Suprapubic skin (tissue), 4 donors: ENCODE results near the gene KIF4B. TPM values are rescaled to one million over a fixed set of nuclear protein-coding genes. Genes with fewer than 3 reads are reported as not detected.
A peak's percentile ranks its signal among the peaks of the same experiment; 100 is the strongest.
"Not testable (repeated sequence)": the region's sequence is repeated elsewhere in the genome, so short reads cannot be mapped to it uniquely, and the experiment has no call there.

Experiments
- DNase-seq, 2 donors: peaks; one replicate each; pipeline ENCODE4 v3.0.0-alpha.2; 2019; ENCODE audit warnings: low spot score in 2 of 2
- H3K27ac ChIP-seq: fragments of 200-600 bp; sonication (generic); one replicate; pipeline ENCODE4 v1.5.1; 2019
- H3K27me3 ChIP-seq: fragments of 200-600 bp; sonication (generic); one replicate; pipeline ENCODE4 v1.5.1; 2019
- H3K36me3 ChIP-seq: fragments of 200-600 bp; sonication (generic); one replicate; pipeline ENCODE4 v1.5.1; 2019
- H3K4me1 ChIP-seq: fragments of 200-600 bp; sonication (generic); one replicate; pipeline ENCODE4 v1.5.1; 2019
- H3K4me3 ChIP-seq: fragments of 200-600 bp; sonication (generic); one replicate; pipeline ENCODE4 v1.5.1; 2019; ENCODE audit warnings: mild to moderate bottlenecking
- H3K9me3 ChIP-seq: fragments of 200-600 bp; sonication (generic); one replicate; pipeline ENCODE4 v1.5.1; 2019
- EP300 ChIP-seq: sonication (generic); formaldehyde crosslinking; IDR thresholded peaks from one replicate; pipeline ENCODE4 v1.6.1; 2017; ENCODE audit warnings: antibody characterized with exemption
- POLR2A ChIP-seq, 2 donors: fragments of 450-650 bp; IDR thresholded peaks; one replicate each; pipeline ENCODE4 v1.6.1; 2017; ENCODE audit warnings: antibody characterized with exemption in 2 of 2, mild to moderate bottlenecking in 2 of 2, moderate library complexity in 2 of 2
- POLR2AphosphoS5 ChIP-seq, 3 donors: sonication (generic); formaldehyde crosslinking; IDR thresholded peaks; one replicate each; pipeline ENCODE4 v1.6.1; 2017; ENCODE audit warnings: antibody characterized with exemption in 3 of 3
- WGBS: methylation state at CpG from one replicate; pipeline ENCODE4 v1.1.5; 2018; 5-methylcytosine and 5-hydroxymethylcytosine counted together
- total RNA-seq, 4 donors: library from RNA; depleted of rRNA; stranded (reverse); fragments of >200 nt; gene quantifications; one replicate each; pipeline ENCODE4 v1.1.0, GENCODE V29; 2016
- TF ChIP-seq, protein P1 (sequence below), 2 donors: fragments of 200-600 bp in 1 of 2; fragments of 450-650 bp in 1 of 2; sonication (generic) in 1 of 2; IDR thresholded peaks; one replicate each; pipeline ENCODE4 v1.5.1; 2016 to 2019; ENCODE audit warnings: antibody characterized with exemption in 2 of 2, mild to moderate bottlenecking in 1 of 2, moderate library complexity in 1 of 2

The KIF4B gene
- total RNA-seq, 4 donors from 2014 or later = 0.72 TPM; not detected in 3

DNA sequence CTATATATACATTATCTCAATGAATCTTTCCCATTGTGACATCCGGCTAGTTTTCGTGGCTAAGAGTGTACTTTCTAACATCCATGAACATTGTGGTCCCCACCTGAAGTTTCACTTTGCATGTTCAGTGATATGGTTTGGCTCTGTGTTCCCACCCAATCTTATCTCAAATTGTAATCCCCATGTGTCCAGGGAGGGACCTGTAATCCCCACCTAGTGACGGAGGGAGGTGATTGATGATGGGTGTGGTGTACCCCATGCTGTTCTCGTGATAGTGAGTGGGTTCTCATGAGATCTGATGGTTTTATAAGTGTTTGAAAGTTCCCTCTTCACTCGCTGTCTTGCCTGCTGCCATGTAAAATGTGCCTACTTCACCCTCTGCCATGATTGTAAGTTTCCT lies 44.6 kb upstream of the KIF4B start:
- no peaks in the 10 kb centered on the region for H3K9me3 ChIP-seq
- H3K27ac ChIP-seq = no peak overlapping the region
- no peak overlapping the region for H3K4me3 ChIP-seq
- no peaks in the 10 kb centered on the region for H3K27me3 ChIP-seq
- peaks cover 32% of the 10 kb centered on the region for H3K36me3 ChIP-seq
- no peak for DNase-seq
- TF ChIP-seq POLR2AphosphoS5 (IDR thresholded peaks at IDR 0.05) (no peak), EP300 (no peak), POLR2A (IDR thresholded peaks at IDR 0.05) (no peak)
- TF ChIP-seq, protein P1, sequence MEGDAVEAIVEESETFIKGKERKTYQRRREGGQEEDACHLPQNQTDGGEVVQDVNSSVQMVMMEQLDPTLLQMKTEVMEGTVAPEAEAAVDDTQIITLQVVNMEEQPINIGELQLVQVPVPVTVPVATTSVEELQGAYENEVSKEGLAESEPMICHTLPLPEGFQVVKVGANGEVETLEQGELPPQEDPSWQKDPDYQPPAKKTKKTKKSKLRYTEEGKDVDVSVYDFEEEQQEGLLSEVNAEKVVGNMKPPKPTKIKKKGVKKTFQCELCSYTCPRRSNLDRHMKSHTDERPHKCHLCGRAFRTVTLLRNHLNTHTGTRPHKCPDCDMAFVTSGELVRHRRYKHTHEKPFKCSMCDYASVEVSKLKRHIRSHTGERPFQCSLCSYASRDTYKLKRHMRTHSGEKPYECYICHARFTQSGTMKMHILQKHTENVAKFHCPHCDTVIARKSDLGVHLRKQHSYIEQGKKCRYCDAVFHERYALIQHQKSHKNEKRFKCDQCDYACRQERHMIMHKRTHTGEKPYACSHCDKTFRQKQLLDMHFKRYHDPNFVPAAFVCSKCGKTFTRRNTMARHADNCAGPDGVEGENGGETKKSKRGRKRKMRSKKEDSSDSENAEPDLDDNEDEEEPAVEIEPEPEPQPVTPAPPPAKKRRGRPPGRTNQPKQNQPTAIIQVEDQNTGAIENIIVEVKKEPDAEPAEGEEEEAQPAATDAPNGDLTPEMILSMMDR (IDR thresholded peaks at IDR 0.05) = no peak
- H3K4me1 ChIP-seq = no peaks in the 10 kb centered on the region
- 94% methylated on average over 5 of the region's 5 CpGs for WGBS

DNA sequence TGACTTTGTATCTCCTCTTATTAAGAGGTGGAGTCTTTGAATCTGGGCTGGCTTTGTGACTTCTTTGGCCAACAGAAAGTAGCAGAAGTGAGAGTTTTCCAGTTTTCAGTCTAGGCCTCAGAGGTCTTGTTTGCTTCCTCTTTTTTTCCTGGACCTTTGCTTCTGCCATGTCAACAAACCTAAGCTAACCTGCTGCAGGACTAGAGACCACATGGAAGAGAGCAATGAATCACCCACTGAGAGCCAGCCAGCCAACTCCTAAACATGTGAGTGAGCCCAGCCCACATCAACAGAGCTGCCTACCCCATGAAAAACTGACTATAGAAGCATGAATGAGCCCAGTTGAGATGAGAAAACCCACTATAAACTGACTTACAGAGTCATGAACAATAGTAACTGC lies 42.8 kb upstream of the KIF4B start:
- TF ChIP-seq POLR2A (IDR thresholded peaks at IDR 0.05) (no peak), EP300 (no peak), POLR2AphosphoS5 (IDR thresholded peaks at IDR 0.05) (no peak)
- TF ChIP-seq, protein P1 (IDR thresholded peaks at IDR 0.05) = no peak
- H3K36me3 ChIP-seq = peaks cover 26% of the 10 kb centered on the region
- H3K4me3 ChIP-seq = no peak overlapping the region
- no peaks in the 10 kb centered on the region for H3K9me3 ChIP-seq
- DNase-seq = no peak
- no peaks in the 10 kb centered on the region for H3K27me3 ChIP-seq
- H3K27ac ChIP-seq = no peak overlapping the region
- no peaks in the 10 kb centered on the region for H3K4me1 ChIP-seq

DNA sequence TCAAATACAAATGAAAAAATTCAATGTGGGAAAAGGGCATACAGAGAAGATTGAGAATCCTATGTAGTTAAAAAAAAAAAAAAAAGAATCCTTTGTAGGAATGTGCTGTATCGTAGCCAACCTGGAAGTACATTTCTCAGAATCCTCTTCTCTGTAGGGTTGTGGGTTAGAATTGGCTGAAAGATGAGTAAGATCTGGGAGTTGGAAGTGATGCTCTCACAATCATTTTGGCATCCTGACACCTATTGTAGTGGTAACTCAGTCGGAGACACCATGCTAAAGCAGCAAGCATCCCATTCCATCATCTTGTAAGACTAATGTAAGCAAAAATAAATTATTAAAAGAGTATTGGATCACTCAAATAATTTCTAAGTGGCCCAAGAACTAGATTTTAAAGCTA lies 42.1 kb upstream of the KIF4B start:
- TF ChIP-seq POLR2AphosphoS5 (IDR thresholded peaks at IDR 0.05) = no peak

DNA sequence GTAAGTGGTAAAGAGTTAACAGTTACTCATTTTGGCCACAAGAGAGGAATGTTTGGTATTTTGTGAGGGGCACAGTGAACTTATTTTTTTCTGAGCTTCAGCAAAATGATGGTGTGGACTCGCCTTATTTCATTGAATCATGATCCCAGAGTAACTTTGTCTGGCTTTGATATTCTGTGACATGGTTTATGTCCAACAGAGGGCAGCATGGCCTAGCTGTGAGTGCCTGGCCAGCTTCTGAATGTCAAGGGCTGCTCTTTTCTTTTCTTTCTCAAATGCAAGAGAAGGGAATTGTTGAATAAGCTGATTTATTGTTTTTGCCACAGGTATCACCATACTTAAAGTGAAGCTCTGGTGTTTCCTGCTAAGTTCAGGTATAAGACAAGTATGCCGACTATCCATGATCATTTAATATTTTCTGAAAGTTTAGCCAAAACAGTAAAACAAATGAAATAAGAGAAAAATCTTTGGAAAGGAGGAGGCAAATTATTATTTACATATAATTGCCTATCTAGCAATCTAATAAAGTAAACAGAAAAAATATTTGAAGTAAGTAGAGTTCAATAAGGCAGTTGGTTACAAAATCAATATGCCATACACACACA lies 41.0 kb upstream of the KIF4B start:
- H3K36me3 ChIP-seq = peaks cover 12% of the 10 kb centered on the region
- no peak for TF ChIP-seq POLR2A (IDR thresholded peaks at IDR 0.05)
- no peak for TF ChIP-seq EP300
- TF ChIP-seq, protein P1 (IDR thresholded peaks at IDR 0.05) = peak in 1 of 2 donors; percentile 30
- no peak for TF ChIP-seq POLR2AphosphoS5 (IDR thresholded peaks at IDR 0.05)
- H3K9me3 ChIP-seq = no peaks in the 10 kb centered on the region
- no peaks in the 10 kb centered on the region for H3K27me3 ChIP-seq
- 76% methylated on average over 2 of the region's 2 CpGs for WGBS
- H3K4me1 ChIP-seq = no peaks in the 10 kb centered on the region
- DNase-seq = no peak
- no peak overlapping the region for H3K27ac ChIP-seq
- H3K4me3 ChIP-seq = no peak overlapping the region

More for the DNA sequence above, 42.1 kb upstream of the KIF4B start:
- H3K4me1 ChIP-seq = no peaks in the 10 kb centered on the region
- 81% methylated on average over 2 of the region's 2 CpGs for WGBS
- H3K9me3 ChIP-seq = no peaks in the 10 kb centered on the region
- no peak for DNase-seq
- H3K36me3 ChIP-seq = peaks cover 20% of the 10 kb centered on the region
- H3K4me3 ChIP-seq = no peak overlapping the region
- no peak overlapping the region for H3K27ac ChIP-seq
- H3K27me3 ChIP-seq = no peaks in the 10 kb centered on the region

DNA sequence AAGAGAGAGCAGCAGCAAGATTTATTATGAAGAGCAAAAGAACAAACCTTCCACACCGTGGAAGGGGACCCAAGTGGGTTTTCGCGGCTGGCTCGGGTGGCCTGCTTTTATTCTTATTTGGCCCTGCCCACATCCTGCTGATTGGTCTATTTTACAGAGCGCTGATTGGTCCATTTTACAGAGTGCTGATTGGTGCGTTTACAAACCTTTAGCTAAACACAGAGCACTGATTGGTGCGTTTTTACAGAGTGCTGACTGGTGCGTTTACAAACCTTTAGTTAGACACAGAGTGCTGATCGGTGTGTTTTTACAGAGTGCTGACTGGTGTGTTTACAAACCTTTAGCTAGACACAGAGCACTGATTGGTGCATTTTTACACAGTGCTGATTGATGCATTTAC lies 37.5 kb upstream of the KIF4B start:
- H3K9me3 ChIP-seq, DNase-seq, H3K4me3 ChIP-seq, H3K27me3 ChIP-seq, H3K27ac ChIP-seq, H3K4me1 ChIP-seq, H3K36me3 ChIP-seq: not testable (repeated sequence)
- WGBS = 91% methylated on average over 7 of the region's 9 CpGs

DNA sequence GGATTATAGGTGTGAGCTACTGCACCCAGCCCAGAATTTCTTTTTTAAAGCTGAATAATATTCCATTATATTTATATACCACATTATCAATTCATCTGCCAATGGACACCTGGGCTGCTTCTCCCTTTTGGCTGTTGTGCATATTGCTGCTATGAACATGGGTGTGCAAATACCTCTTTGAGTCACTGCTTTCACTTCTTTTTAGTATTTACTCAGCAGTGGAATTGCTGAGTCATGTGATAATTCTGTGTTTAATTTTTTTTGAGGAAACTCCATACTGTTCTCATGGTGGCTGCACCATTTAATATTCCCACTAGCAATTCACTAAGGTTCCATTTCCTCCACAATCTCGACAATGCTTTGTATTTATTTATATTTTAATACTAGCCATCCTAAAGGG lies 36.1 kb upstream of the KIF4B start:
- WGBS = 79% methylated on average over 1 of the region's 1 CpG
- DNase-seq = no peak
- Histone ChIP-seq H3K4me3 (no peak overlapping the region), H3K27ac (no peak overlapping the region), H3K27me3 (no peaks in the 10 kb centered on the region), H3K9me3 (no peaks in the 10 kb centered on the region), H3K4me1 (no peaks in the 10 kb centered on the region), H3K36me3 (no peaks in the 10 kb centered on the region)
- TF ChIP-seq POLR2A (IDR thresholded peaks at IDR 0.05) = no peak
- no peak for TF ChIP-seq EP300
- TF ChIP-seq, protein P1 (IDR thresholded peaks at IDR 0.05) = no peak
- TF ChIP-seq POLR2AphosphoS5 (IDR thresholded peaks at IDR 0.05) = no peak

DNA sequence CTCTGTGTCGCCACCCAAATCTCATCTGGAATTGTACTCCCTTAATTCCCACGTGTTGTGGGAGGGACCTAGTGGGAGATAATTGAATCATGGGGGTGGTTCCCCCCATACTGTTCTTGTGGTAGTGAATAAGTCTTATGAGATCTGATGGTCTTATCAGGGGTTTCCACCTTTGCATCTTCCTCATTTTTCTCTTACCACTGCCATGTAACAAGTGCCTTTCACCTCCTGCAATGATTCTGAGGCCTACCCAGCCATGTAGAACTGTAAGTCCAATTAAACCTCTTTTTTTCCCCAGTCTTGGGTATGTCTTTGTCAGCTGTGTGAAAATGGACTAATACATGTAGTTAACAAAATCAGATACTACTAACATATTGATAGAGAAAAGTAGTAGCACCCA lies 35.3 kb upstream of the KIF4B start:
- H3K4me3 ChIP-seq, H3K4me1 ChIP-seq, H3K27me3 ChIP-seq, DNase-seq, H3K9me3 ChIP-seq, H3K27ac ChIP-seq, H3K36me3 ChIP-seq: not testable (repeated sequence)
- 84% methylated on average over 2 of the region's 2 CpGs for WGBS
